Adrenal gland (tissue), 5 donors: Measurements from ENCODE around the gene RAB40AL.

Experiments
- POLR2A ChIP-seq, 2 donors: fragments of 450-650 bp; IDR thresholded peaks; one replicate each; pipeline ENCODE4 v1.6.1; 2017; ENCODE audit warnings: antibody characterized with exemption in 2 of 2, mild to moderate bottlenecking in 2 of 2, moderate library complexity in 1 of 2
- TF ChIP-seq, protein P1 (sequence below), 6 experiments: fragments of 450-650 bp in 4 of 6; fragments of 200-600 bp in 2 of 6; sonication (generic) in 1 of 6; IDR thresholded peaks; 1 replicate in 5 of 6; 2 replicates in 1 of 6; pipeline versions ENCODE4 v1.5.1 to v1.8.0; 2016 to 2021; ENCODE audit warnings: antibody characterized with exemption in 6 of 6, mild to moderate bottlenecking in 2 of 6, moderate library complexity in 1 of 6
- donor health status: DM: no; HTN: no; CAD: no.

- TF ChIP-seq, protein P1, sequence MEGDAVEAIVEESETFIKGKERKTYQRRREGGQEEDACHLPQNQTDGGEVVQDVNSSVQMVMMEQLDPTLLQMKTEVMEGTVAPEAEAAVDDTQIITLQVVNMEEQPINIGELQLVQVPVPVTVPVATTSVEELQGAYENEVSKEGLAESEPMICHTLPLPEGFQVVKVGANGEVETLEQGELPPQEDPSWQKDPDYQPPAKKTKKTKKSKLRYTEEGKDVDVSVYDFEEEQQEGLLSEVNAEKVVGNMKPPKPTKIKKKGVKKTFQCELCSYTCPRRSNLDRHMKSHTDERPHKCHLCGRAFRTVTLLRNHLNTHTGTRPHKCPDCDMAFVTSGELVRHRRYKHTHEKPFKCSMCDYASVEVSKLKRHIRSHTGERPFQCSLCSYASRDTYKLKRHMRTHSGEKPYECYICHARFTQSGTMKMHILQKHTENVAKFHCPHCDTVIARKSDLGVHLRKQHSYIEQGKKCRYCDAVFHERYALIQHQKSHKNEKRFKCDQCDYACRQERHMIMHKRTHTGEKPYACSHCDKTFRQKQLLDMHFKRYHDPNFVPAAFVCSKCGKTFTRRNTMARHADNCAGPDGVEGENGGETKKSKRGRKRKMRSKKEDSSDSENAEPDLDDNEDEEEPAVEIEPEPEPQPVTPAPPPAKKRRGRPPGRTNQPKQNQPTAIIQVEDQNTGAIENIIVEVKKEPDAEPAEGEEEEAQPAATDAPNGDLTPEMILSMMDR (IDR thresholded peaks at IDR 0.05), result no peak
- no peak for TF ChIP-seq POLR2A (IDR thresholded peaks at IDR 0.05)
These were observed 22.4 kb downstream of the RAB40AL start for GRCh38 chrX:102959471-102959870.
